ENCODE data around the gene AFF2.

- no peak for TF ChIP-seq CTCF (IDR thresholded peaks at IDR 0.05 in 2 of 3, conservative IDR thresholded peaks at IDR 0.05 in 1 of 3; ENCODE audit: borderline replicate concordance in 1 of 3, insufficient read depth in 1 of 3, low read depth in 2 of 3, low read length in 2 of 3)
- no peak for TF ChIP-seq EZH2 (IDR thresholded peaks at IDR 0.05)
- TF ChIP-seq SRF (IDR thresholded peaks at IDR 0.05; ENCODE audit: low read depth): no peak
- no peak for TF ChIP-seq ATF3 (IDR thresholded peaks at IDR 0.05)
- TF ChIP-seq SIN3A (IDR thresholded peaks at IDR 0.05; ENCODE audit: low read depth): no peak
- no peak for TF ChIP-seq MAX (IDR thresholded peaks at IDR 0.05)
- no peak for TF ChIP-seq SP1 (IDR thresholded peaks at IDR 0.05; ENCODE audit: low read depth)
- no peak for TF ChIP-seq POLR2A (IDR thresholded peaks at IDR 0.05; ENCODE audit: borderline replicate concordance, extremely low read depth, insufficient read depth, insufficient read length)
- TF ChIP-seq REST (IDR thresholded peaks at IDR 0.05; ENCODE audit: low read depth): no peak
- no peak for TF ChIP-seq CEBPB (IDR thresholded peaks at IDR 0.05; ENCODE audit: low read depth)
- TF ChIP-seq TCF7L2 (IDR thresholded peaks at IDR 0.05; ENCODE audit: borderline replicate concordance, extremely low read depth, insufficient read depth, insufficient read length): no peak
- TF ChIP-seq EZH2phosphoT487 (IDR thresholded peaks at IDR 0.05; ENCODE audit: borderline replicate concordance): no peak
- no peak for TF ChIP-seq POLR2AphosphoS5 (IDR thresholded peaks at IDR 0.05; ENCODE audit: low read depth, low read length)
These were observed 273.9 kb downstream of the AFF2 start for GRCh38 chrX:148774276-148774675.

Data from HCT116 (cell line).